ENCODE results near the gene FGD2. TPM values are rescaled to one million over a fixed set of nuclear protein-coding genes. Genes with fewer than 3 reads are reported as not detected.
A peak's percentile ranks its signal among the peaks of the same experiment; 100 is the strongest.

FGD2 gene
- total RNA-seq, 3 donors from 2014 or later = 6.9 to 18.3 (median 14.1) TPM

DNA sequence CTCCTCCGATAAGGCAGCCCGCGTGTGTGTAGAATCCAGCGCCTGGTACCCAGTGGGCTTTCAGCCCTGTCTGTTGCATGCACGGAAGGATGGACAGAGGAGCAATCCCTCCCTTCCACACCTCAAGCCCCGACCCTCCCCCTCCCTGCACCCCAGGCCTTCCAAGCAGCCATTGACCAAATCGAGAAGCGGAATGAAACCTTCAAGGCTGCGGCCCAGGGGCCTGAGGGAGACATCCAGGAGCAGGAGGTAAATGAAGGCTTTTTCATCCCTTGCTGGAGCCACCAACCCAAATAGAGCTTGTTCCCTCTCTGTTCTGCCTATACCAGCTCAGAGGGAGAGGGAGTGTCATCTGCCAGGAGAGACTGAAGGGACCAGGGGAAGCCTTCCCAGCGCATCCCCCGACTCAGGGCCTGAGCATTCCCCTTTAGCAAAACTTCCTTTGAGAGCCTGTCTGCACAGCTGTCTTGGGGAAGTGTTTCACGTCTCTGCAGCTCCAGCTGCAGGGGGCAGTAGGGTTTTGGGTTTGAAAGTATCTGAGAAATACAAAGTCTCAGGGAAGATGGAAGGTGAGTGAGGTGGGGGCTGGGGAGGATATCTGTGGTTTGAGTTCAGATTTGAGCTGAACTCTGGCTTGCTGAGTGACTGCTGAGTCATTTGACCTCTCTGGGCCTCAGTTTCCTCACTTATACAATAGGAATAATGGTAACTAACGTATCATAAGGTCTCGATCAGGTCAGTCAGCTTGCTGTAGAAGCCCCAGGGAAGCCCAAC, 16.1 kb downstream of the FGD2 start:
- intact Hi-C loops (cut with DNase I, micrococcal nuclease) = loop anchor here (10.0 kb wide), 1 partner anchor 183 kb away; no protein-coding TSS in a partner anchor
- TF ChIP-seq, protein P1, sequence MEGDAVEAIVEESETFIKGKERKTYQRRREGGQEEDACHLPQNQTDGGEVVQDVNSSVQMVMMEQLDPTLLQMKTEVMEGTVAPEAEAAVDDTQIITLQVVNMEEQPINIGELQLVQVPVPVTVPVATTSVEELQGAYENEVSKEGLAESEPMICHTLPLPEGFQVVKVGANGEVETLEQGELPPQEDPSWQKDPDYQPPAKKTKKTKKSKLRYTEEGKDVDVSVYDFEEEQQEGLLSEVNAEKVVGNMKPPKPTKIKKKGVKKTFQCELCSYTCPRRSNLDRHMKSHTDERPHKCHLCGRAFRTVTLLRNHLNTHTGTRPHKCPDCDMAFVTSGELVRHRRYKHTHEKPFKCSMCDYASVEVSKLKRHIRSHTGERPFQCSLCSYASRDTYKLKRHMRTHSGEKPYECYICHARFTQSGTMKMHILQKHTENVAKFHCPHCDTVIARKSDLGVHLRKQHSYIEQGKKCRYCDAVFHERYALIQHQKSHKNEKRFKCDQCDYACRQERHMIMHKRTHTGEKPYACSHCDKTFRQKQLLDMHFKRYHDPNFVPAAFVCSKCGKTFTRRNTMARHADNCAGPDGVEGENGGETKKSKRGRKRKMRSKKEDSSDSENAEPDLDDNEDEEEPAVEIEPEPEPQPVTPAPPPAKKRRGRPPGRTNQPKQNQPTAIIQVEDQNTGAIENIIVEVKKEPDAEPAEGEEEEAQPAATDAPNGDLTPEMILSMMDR (IDR thresholded peaks at IDR 0.05) = no peak
- DNase-seq (peak in 2 of 3 donors; percentile 37 to 40), ATAC-seq (no peak)
- no peaks in the 10 kb centered on the region for H3K9me3 ChIP-seq
- H3K4me3 ChIP-seq = no peak overlapping the region
- no peaks in the 10 kb centered on the region for H3K36me3 ChIP-seq (ENCODE audit: low read depth)
- H3K4me1 ChIP-seq (ENCODE audit: low read depth) = peaks cover 7% of the 10 kb centered on the region

DNA sequence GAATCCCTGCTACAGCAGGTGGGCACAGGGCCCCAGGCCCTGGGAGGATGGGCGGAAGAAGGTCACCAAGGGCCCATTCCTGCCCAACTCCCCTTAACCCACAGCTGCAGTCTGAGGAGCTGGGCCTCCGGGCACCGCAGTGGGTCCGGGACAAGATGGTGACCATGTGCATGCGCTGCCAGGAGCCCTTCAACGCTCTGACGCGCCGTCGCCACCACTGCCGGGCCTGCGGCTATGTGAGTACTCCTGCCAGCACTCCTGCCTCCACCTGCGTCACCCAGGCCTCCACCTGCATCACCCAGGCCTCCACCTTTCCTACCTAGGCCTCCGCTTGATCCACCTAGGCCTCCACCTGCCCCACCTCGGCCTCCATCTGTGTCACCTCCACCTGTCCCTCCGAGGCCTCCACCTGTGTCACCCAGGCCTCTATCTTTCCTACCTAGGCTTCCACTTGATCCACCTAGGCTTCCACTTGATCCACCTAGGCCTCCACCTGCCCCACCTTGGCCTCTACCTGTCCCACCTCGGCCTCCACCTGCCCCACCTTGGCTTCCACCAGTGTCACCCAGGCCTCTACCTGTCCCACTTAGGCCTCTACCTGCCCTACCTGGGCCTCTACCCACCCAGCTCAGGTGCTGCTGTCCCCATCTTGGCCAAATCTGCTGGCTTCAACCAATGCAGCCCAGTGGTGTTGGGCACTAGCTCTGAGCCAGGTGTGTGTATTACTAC, 16.8 kb downstream of the FGD2 start:
- intact Hi-C loops (cut with DNase I, micrococcal nuclease) = loop anchor here (10.0 kb wide), 1 partner anchor 183 kb away; no protein-coding TSS in a partner anchor

DNA sequence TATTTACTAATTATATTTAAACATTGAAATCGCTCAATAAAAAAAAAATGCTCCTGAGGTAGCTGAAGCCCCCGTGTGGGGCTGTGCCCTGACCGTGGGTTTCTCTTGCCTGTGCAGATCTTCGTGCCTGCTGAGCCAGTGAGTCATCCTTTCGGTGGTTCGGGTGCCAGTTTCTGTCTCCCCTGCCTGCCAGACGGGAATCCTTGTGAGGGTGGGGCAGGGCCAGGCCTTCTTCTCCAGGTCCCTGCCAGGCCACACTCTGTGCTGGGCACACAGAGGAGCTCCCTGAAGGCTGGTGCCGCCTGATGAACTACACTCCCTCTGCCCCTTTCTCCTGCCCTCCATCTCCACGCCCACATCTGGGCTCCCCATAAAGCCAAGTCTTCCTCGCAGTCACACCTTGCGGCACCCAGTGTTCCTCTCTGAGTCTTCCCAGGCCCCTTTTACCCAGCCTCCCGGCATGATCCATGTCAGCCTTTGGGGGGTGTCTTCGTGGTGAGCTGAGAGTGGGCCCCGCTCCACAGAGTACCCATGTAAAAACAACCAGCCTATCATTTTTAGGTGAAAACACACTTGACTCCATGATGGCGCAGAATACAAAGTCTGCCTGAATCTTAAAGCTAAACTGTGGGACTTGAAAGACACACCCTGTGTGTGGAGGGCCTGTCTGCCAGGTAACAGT, 19.3 kb downstream of the FGD2 start:
- DNase-seq (peak in 1 of 3 donors; percentile 43), ATAC-seq (no peak)
- Histone ChIP-seq H3K4me1 (ENCODE audit: low read depth) (no peaks in the 10 kb centered on the region), H3K9me3 (no peaks in the 10 kb centered on the region), H3K4me3 (no peak overlapping the region), H3K36me3 (ENCODE audit: low read depth) (no peaks in the 10 kb centered on the region)
- TF ChIP-seq, protein P1 (IDR thresholded peaks at IDR 0.05) = no peak
- intact Hi-C loops (cut with DNase I, micrococcal nuclease) = loop anchor here (10.0 kb wide), 1 partner anchor 180 kb away; no protein-coding TSS in a partner anchor

More for the DNA sequence above, 16.8 kb downstream of the FGD2 start:
- TF ChIP-seq, protein P1 (IDR thresholded peaks at IDR 0.05) = no peak
- Histone ChIP-seq H3K9me3 (no peaks in the 10 kb centered on the region), H3K36me3 (ENCODE audit: low read depth) (no peaks in the 10 kb centered on the region), H3K4me1 (ENCODE audit: low read depth) (peaks cover 7% of the 10 kb centered on the region), H3K4me3 (no peak overlapping the region)
- DNase-seq (peak in 1 of 3 donors; percentile 53), ATAC-seq (no peak)

DNA sequence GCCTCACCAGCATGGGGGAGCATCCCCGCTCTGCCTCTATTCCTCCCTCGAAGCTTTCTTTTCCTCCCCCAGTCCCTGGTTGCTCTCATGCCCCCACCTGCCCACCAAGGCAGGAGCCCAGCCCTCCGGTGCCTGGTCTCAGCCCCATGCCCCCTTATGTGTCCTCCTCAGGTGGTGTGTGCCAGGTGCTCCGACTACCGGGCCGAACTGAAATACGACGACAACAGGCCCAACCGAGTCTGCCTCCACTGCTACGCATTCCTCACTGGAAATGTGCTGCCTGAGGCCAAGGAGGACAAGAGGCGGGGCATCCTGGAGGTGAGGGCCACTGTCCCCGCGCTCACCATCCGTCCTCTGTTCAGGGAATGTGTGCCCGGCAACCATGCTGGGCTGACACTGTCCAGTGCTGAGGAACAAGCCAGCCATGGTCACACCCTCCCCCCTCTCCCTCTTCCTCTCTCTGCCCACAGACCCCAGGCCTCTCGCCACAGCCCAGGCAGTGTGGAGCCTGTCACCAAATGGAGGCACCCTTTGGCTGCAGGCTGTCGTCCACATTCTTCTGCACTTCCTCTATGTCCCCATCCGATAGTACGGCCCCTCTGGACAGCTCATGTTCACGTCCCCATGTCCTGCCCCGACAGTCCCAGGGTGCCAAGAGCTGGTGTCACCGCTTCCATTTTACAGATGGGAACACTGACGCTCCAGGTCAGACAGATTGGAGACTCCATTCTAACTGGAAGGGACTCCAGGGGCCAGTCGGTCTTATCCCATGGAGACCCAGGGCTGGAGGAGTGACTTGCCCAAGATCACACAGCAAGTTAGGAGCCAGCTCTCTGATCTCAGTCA, 20.4 kb downstream of the FGD2 start:
- Histone ChIP-seq H3K36me3 (ENCODE audit: low read depth) (no peaks in the 10 kb centered on the region), H3K4me3 (no peak overlapping the region), H3K4me1 (ENCODE audit: low read depth) (no peaks in the 10 kb centered on the region), H3K9me3 (peaks cover 5% of the 10 kb centered on the region)
- DNase-seq (peak in 1 of 3 donors; percentile 41), ATAC-seq (no peak)
- TF ChIP-seq, protein P1 (IDR thresholded peaks at IDR 0.05) = no peak
- intact Hi-C loops (cut with DNase I, micrococcal nuclease) = loop anchor here (10.0 kb wide), 1 partner anchor 179 kb away; no protein-coding TSS in a partner anchor
